ENCODE data around the gene VPS29.

DNA sequence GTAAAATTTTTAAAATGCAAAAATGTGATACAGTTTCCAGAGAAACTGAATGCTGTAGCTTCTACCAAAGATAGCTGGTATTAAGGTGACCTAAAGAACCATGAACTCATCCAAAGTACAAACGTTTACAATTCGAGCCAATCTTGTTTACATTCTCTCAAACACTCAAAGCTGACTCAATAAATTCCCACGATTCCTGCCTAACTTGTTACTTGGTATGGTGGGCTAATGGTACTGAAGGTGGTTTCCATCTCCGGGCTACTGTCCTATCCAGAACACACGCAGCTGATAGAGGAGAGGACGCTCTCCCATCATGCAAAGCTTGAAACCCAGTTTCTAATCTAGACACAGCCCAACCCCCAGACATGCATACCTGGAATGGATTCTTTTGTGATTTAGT, 31.7 kb upstream of the VPS29 start:
- TF ChIP-seq, protein P1, sequence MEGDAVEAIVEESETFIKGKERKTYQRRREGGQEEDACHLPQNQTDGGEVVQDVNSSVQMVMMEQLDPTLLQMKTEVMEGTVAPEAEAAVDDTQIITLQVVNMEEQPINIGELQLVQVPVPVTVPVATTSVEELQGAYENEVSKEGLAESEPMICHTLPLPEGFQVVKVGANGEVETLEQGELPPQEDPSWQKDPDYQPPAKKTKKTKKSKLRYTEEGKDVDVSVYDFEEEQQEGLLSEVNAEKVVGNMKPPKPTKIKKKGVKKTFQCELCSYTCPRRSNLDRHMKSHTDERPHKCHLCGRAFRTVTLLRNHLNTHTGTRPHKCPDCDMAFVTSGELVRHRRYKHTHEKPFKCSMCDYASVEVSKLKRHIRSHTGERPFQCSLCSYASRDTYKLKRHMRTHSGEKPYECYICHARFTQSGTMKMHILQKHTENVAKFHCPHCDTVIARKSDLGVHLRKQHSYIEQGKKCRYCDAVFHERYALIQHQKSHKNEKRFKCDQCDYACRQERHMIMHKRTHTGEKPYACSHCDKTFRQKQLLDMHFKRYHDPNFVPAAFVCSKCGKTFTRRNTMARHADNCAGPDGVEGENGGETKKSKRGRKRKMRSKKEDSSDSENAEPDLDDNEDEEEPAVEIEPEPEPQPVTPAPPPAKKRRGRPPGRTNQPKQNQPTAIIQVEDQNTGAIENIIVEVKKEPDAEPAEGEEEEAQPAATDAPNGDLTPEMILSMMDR (IDR thresholded peaks at IDR 0.05): no peak
- TF ChIP-seq TCF12 (IDR thresholded peaks at IDR 0.05) (no peak), ELF1 (IDR thresholded peaks at IDR 0.05) (no peak), EP300 (IDR thresholded peaks at IDR 0.05; ENCODE audit: borderline replicate concordance in 1 of 2, low read depth in 1 of 2, low read length in 1 of 2) (no peak), TAF1 (IDR thresholded peaks at IDR 0.05; ENCODE audit: borderline replicate concordance, low read depth, low read length) (no peak), SIN3A (IDR thresholded peaks at IDR 0.05; ENCODE audit: borderline replicate concordance, low read depth, low read length) (no peak), NFIC (IDR thresholded peaks at IDR 0.05; ENCODE audit: borderline replicate concordance) (no peak)
- TF ChIP-seq, protein P2, sequence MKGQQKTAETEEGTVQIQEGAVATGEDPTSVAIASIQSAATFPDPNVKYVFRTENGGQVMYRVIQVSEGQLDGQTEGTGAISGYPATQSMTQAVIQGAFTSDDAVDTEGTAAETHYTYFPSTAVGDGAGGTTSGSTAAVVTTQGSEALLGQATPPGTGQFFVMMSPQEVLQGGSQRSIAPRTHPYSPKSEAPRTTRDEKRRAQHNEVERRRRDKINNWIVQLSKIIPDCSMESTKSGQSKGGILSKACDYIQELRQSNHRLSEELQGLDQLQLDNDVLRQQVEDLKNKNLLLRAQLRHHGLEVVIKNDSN (IDR thresholded peaks at IDR 0.05; ENCODE audit: borderline replicate concordance, low read depth): no peak
